22Rv1 (cell line): ENCODE data around the gene DERA.

Experiments used
- CTCF ChIP-seq: fragments of 450-650 bp; IDR thresholded peaks from 2 replicates; pipeline ENCODE4 v1.5.1; 2017; ENCODE audit warnings: mild to moderate bottlenecking
- ZFX ChIP-seq: fragments of 450-650 bp; IDR thresholded peaks from 2 replicates; pipeline ENCODE4 v1.6.1; 2017; ENCODE audit warnings: antibody characterized with exemption, borderline replicate concordance

- TF ChIP-seq CTCF (no peak), ZFX (no peak)
Observed at GRCh38 chr12:16008421-16008824, 97.3 kb downstream of the DERA start.
